Ectodermal cell (in vitro differentiated cells): ENCODE measurements around the gene MAN2B2.
"Not testable (repeated sequence)": the region's sequence is repeated elsewhere in the genome, so short reads cannot be mapped to it uniquely, and the experiment has no call there.

Experiments
- H3K27ac ChIP-seq: 2 replicates; pipeline ENCODE4 v1.7.0; 2013; ENCODE audit warnings: mild to moderate bottlenecking, low read depth, low read length; ENCODE audit not compliant: insufficient read depth, poor library complexity, severe bottlenecking
- H3K27me3 ChIP-seq: 2 replicates; pipeline ENCODE4 v1.7.0; 2013; ENCODE audit warnings: mild to moderate bottlenecking, low read length; ENCODE audit not compliant: insufficient read depth, control insufficient read depth, poor library complexity, severe bottlenecking
- H3K36me3 ChIP-seq: one replicate; pipeline ENCODE4 v1.7.0; 2013; ENCODE audit warnings: low read length; ENCODE audit not compliant: control insufficient read depth, insufficient read depth
- H3K4me1 ChIP-seq: one replicate; pipeline ENCODE4 v1.7.0; 2013; ENCODE audit warnings: low read length; ENCODE audit not compliant: control insufficient read depth, insufficient read depth
- H3K4me3 ChIP-seq: 2 replicates; pipeline ENCODE4 v1.7.0; 2013; ENCODE audit warnings: low read depth, low read length, control low read depth; ENCODE audit not compliant: insufficient read depth
- H3K9me3 ChIP-seq: 2 replicates; pipeline ENCODE4 v1.7.0; 2013; ENCODE audit warnings: mild to moderate bottlenecking, low read length, moderate library complexity; ENCODE audit not compliant: control insufficient read depth
- WGBS, 2 experiments: methylation state at CpG; one replicate each; pipeline ENCODE4 v1.1.7; 2013; ENCODE audit warnings: missing lambda C conversion rate in 2 of 2; 5-methylcytosine and 5-hydroxymethylcytosine counted together

MAN2B2 gene

GRCh38 chr4:6668391-6668790, 93.4 kb downstream of the MAN2B2 start:
- Histone ChIP-seq H3K9me3 (no peaks in the 10 kb centered on the region), H3K27ac (no peak overlapping the region), H3K4me3 (no peak overlapping the region), H3K4me1 (no peaks in the 10 kb centered on the region), H3K27me3 (peaks cover 20% of the 10 kb centered on the region), H3K36me3 (no peaks in the 10 kb centered on the region)
- WGBS, 2 experiments, result 94 to 96% methylated on average over 10 of the region's 11 CpGs

- Histone ChIP-seq H3K4me3 (no peak overlapping the region), H3K9me3 (no peaks in the 10 kb centered on the region), H3K27ac (no peak overlapping the region), H3K4me1 (peaks cover 15% of the 10 kb centered on the region), H3K27me3 (no peaks in the 10 kb centered on the region), H3K36me3 (no peaks in the 10 kb centered on the region)
- 89 to 94% methylated on average over 1 of the region's 1 CpG for WGBS, 2 experiments
Observed at GRCh38 chr4:6671648-6672047, 96.7 kb downstream of the MAN2B2 start.

- H3K27ac ChIP-seq, result no peak overlapping the region
- H3K4me1 ChIP-seq, result peaks cover 15% of the 10 kb centered on the region
- no peaks in the 10 kb centered on the region for H3K27me3 ChIP-seq
- no peaks in the 10 kb centered on the region for H3K9me3 ChIP-seq
- no peak overlapping the region for H3K4me3 ChIP-seq
- WGBS, 2 experiments, result 92 to 96% methylated on average over 19 of the region's 19 CpGs
- H3K36me3 ChIP-seq, result no peaks in the 10 kb centered on the region
Observed at GRCh38 chr4:6672131-6672530, 97.1 kb downstream of the MAN2B2 start.

- H3K36me3 ChIP-seq, H3K27me3 ChIP-seq, H3K9me3 ChIP-seq, H3K27ac ChIP-seq, H3K4me3 ChIP-seq: not testable (repeated sequence)
- WGBS, 2 experiments, result 96 to 98% methylated on average over 34 of the region's 34 CpGs
- peaks cover 15% of the 10 kb centered on the region for H3K4me1 ChIP-seq
Observed at GRCh38 chr4:6672541-6673190, 97.7 kb downstream of the MAN2B2 start.
